ENCODE results near the gene TCF7L1. TPM values are rescaled to one million over a fixed set of nuclear protein-coding genes. Genes with fewer than 3 reads are reported as not detected.

Gene TCF7L1
- total RNA-seq, 1 donor from 2014 or later: 30.8 TPM

DNA sequence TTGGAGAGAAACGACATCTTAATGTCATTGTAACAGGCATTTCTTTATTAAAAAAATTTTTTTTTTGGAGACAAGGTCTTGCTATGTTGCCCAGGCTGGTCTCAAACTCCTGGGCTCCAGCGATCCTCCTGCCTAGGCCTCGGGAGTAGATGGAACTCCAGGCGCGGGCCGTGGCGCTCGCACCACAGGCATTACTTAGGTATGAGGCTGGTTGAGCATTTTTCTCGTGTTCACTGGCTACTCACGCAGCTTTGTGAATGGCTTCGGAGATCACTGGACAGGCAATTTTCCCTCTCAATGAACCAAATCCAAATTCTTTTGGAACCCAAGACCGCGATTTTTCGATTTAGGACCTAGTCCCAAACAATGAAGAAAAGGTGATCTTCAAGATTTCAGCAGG lies 795 bp upstream of the TCF7L1 start:
- Histone ChIP-seq H4K20me1 (ENCODE audit: insufficient read depth, low read length) (peaks cover 27% of the 10 kb centered on the region), H3K27ac (ENCODE audit: low read depth, low read length) (no peak overlapping the region), H3K4me1 (ENCODE audit: insufficient read depth, low read length) (peaks cover 10% of the 10 kb centered on the region), H3K36me3 (ENCODE audit: insufficient read depth, low read length) (no peaks in the 10 kb centered on the region), H3K9ac (ENCODE audit: low read length) (peak overlapping the region; percentile 67), H3K9me3 (ENCODE audit: insufficient read depth, low read depth, low read length) (no peaks in the 10 kb centered on the region), H2AFZ (ENCODE audit: low read depth, low read length) (peak overlapping the region; percentile 92), H3K79me2 (ENCODE audit: insufficient read depth, low read length) (peaks cover 3% of the 10 kb centered on the region), H3K4me3 (ENCODE audit: insufficient read depth, low read depth, low read length) (peak overlapping the region; percentile 71), H3K4me2 (ENCODE audit: low read length) (peak overlapping the region; percentile 87), H3K27me3 (ENCODE audit: insufficient read depth, low read length) (no peaks in the 10 kb centered on the region)
- FAIRE-seq (no peak), DNase-seq (ENCODE audit: low read depth) (peak; percentile 44)
- H3K4me3 Mint-ChIP-seq (ENCODE audit: unreplicated experiment): peak overlapping the region; percentile 91
- H3K4me1 Mint-ChIP-seq (ENCODE audit: low read depth, unreplicated experiment): peaks cover 15% of the 10 kb centered on the region
- no peaks in the 10 kb centered on the region for H3K27me3 Mint-ChIP-seq (ENCODE audit: low read depth, unreplicated experiment)
- peak overlapping the region; percentile 78 for H3K27ac Mint-ChIP-seq (ENCODE audit: unreplicated experiment)
- peaks cover 2% of the 10 kb centered on the region for H3K36me3 Mint-ChIP-seq (ENCODE audit: low read depth, unreplicated experiment)
- H3K9me3 Mint-ChIP-seq (ENCODE audit: unreplicated experiment): no peaks in the 10 kb centered on the region
- TF ChIP-seq, protein P1, sequence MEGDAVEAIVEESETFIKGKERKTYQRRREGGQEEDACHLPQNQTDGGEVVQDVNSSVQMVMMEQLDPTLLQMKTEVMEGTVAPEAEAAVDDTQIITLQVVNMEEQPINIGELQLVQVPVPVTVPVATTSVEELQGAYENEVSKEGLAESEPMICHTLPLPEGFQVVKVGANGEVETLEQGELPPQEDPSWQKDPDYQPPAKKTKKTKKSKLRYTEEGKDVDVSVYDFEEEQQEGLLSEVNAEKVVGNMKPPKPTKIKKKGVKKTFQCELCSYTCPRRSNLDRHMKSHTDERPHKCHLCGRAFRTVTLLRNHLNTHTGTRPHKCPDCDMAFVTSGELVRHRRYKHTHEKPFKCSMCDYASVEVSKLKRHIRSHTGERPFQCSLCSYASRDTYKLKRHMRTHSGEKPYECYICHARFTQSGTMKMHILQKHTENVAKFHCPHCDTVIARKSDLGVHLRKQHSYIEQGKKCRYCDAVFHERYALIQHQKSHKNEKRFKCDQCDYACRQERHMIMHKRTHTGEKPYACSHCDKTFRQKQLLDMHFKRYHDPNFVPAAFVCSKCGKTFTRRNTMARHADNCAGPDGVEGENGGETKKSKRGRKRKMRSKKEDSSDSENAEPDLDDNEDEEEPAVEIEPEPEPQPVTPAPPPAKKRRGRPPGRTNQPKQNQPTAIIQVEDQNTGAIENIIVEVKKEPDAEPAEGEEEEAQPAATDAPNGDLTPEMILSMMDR (IDR thresholded peaks at IDR 0.05; ENCODE audit: insufficient read depth, low read depth, low read length): no peak
- no peak for TF ChIP-seq EZH2 (IDR thresholded peaks at IDR 0.05; ENCODE audit: insufficient read depth, low read length)

DNA sequence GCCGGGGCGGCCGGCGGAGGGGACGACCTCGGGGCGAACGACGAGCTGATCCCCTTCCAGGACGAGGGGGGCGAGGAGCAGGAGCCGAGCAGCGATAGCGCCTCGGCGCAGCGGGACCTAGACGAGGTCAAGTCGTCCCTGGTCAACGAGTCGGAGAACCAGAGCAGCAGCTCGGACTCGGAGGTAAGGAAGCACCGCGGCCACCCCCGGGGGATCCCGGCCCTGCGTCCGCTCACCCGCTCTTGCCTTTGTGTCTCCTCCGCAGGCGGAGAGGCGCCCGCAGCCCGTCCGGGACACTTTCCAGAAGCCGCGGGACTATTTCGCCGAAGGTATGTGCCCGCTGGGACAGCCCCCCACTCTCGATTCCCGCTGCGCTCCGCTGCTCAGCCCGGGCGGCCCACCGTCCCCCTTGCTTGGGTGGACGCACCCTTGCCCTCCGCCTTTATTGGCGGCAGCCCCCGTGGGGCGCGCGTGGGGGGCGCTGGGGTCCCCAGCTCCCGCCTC lies 611 bp downstream of the TCF7L1 start:
- H2AFZ ChIP-seq (ENCODE audit: low read depth, low read length): peak overlapping the region; percentile 93
- H3K4me2 ChIP-seq (ENCODE audit: low read length): peak overlapping the region; percentile 87
- no peaks in the 10 kb centered on the region for H3K9me3 ChIP-seq (ENCODE audit: insufficient read depth, low read depth, low read length)
- FAIRE-seq (no peak), DNase-seq (ENCODE audit: low read depth) (no peak)
- peak overlapping the region; percentile 75 for H3K4me3 ChIP-seq (ENCODE audit: insufficient read depth, low read depth, low read length)
- Mint-ChIP-seq H3K27me3 (ENCODE audit: low read depth, unreplicated experiment) (no peaks in the 10 kb centered on the region), H3K27ac (ENCODE audit: unreplicated experiment) (no peak overlapping the region), H3K36me3 (ENCODE audit: low read depth, unreplicated experiment) (peaks cover 6% of the 10 kb centered on the region), H3K4me3 (ENCODE audit: unreplicated experiment) (peak overlapping the region; percentile 89), H3K9me3 (ENCODE audit: unreplicated experiment) (no peaks in the 10 kb centered on the region), H3K4me1 (ENCODE audit: low read depth, unreplicated experiment) (peaks cover 15% of the 10 kb centered on the region)
- H4K20me1 ChIP-seq (ENCODE audit: insufficient read depth, low read length): peaks cover 39% of the 10 kb centered on the region
- H3K27me3 ChIP-seq (ENCODE audit: insufficient read depth, low read length): no peaks in the 10 kb centered on the region
- peaks cover 3% of the 10 kb centered on the region for H3K79me2 ChIP-seq (ENCODE audit: insufficient read depth, low read length)
- peaks cover 10% of the 10 kb centered on the region for H3K4me1 ChIP-seq (ENCODE audit: insufficient read depth, low read length)
- H3K36me3 ChIP-seq (ENCODE audit: insufficient read depth, low read length): no peaks in the 10 kb centered on the region
- no peak overlapping the region for H3K27ac ChIP-seq (ENCODE audit: low read depth, low read length)
- no peak for TF ChIP-seq EZH2 (IDR thresholded peaks at IDR 0.05; ENCODE audit: insufficient read depth, low read length)
- TF ChIP-seq, protein P1 (IDR thresholded peaks at IDR 0.05; ENCODE audit: insufficient read depth, low read depth, low read length): no peak
- H3K9ac ChIP-seq (ENCODE audit: low read length): peak overlapping the region; percentile 80

DNA sequence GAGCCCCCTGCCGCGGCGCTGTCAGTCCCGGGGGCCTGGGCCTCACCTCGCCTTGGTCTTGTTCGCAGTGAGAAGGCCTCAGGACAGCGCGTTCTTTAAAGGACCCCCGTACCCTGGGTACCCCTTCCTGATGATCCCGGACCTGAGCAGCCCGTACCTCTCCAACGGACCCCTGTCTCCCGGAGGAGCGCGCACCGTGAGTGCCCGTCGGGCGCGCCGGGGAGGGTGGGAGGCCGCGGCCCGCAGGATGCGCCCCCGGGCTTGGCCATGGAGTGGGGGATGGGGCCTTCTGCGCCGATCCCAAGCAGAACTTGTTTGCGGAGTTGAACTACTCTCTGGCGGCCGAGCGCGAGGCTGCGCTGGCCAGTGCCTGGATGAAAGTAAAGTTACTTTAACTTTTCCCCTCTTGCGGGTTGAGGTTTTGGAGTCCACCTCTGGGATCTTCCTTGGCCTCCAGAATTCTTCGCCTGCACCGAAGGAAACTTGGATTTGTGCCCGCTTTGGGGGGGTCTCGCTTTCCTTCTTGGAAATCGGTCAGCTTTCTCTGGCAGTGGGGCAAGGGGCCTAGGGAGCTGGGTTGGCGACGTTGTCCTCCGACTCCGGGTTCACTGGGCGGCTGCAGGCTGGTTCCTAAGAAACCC lies 1.2 kb downstream of the TCF7L1 start:
- Histone ChIP-seq H3K4me3 (ENCODE audit: insufficient read depth, low read depth, low read length) (peak overlapping the region; percentile 75), H3K36me3 (ENCODE audit: insufficient read depth, low read length) (no peaks in the 10 kb centered on the region), H3K27me3 (ENCODE audit: insufficient read depth, low read length) (no peaks in the 10 kb centered on the region), H3K27ac (ENCODE audit: low read depth, low read length) (no peak overlapping the region), H3K9me3 (ENCODE audit: insufficient read depth, low read depth, low read length) (no peaks in the 10 kb centered on the region), H4K20me1 (ENCODE audit: insufficient read depth, low read length) (peaks cover 42% of the 10 kb centered on the region), H3K4me1 (ENCODE audit: insufficient read depth, low read length) (peaks cover 10% of the 10 kb centered on the region), H2AFZ (ENCODE audit: low read depth, low read length) (peak overlapping the region; percentile 93), H3K4me2 (ENCODE audit: low read length) (peak overlapping the region; percentile 87), H3K9ac (ENCODE audit: low read length) (peak overlapping the region; percentile 80), H3K79me2 (ENCODE audit: insufficient read depth, low read length) (peaks cover 3% of the 10 kb centered on the region)
- Mint-ChIP-seq H3K4me1 (ENCODE audit: low read depth, unreplicated experiment) (peaks cover 15% of the 10 kb centered on the region), H3K27me3 (ENCODE audit: low read depth, unreplicated experiment) (no peaks in the 10 kb centered on the region), H3K4me3 (ENCODE audit: unreplicated experiment) (peak overlapping the region; percentile 89), H3K9me3 (ENCODE audit: unreplicated experiment) (no peaks in the 10 kb centered on the region), H3K36me3 (ENCODE audit: low read depth, unreplicated experiment) (peaks cover 6% of the 10 kb centered on the region), H3K27ac (ENCODE audit: unreplicated experiment) (no peak overlapping the region)
- peak; percentile 35 for DNase-seq (ENCODE audit: low read depth)
- FAIRE-seq: no peak
- TF ChIP-seq EZH2 (IDR thresholded peaks at IDR 0.05; ENCODE audit: insufficient read depth, low read length): no peak
- TF ChIP-seq, protein P1 (IDR thresholded peaks at IDR 0.05; ENCODE audit: insufficient read depth, low read depth, low read length): no peak

Measured in astrocyte (in vitro differentiated cells and primary cell).